HCT116 (cell line): Measurements from ENCODE around the gene ZNF780A. TPM values are rescaled to one million over a fixed set of nuclear protein-coding genes. Genes with fewer than 3 reads are reported as not detected.
"Not testable (repeated sequence)": the region's sequence is repeated elsewhere in the genome, so short reads cannot be mapped to it uniquely, and the experiment has no call there.

Experiments used
- ATAC-seq: fragments of 200-7000 bp; cut with Tn5 transposase; 2 replicates; pipeline ENCODE4 v1.9.1; 2020; ENCODE audit warnings: mild to moderate bottlenecking, moderate library complexity
- BruUV-seq: library from RNA; stranded (reverse); fragments of 400-500 nt; replicated peaks from 2 replicates; lab custom pipeline; 2021; lab: Mats Ljungman, UMichigan
- CTCF ChIA-PET: fragments of 300-600 bp; sonication (Branson Sonifier 250); formaldehyde crosslinking; loops from one replicate; lab custom pipeline; 2021; ENCODE audit warnings: antibody characterized with exemption; lab: Charles Lee
- POLR2A ChIA-PET: fragments of 300-600, 350-600 bp; sonication (Branson Sonifier 250); formaldehyde crosslinking; loops from one replicate; lab custom pipeline; 2021; ENCODE audit warnings: antibody characterized with exemption; lab: Charles Lee
- RAD21 ChIA-PET, 2 experiments: fragments of 300-600 bp; sonication (Branson Sonifier 250); formaldehyde crosslinking; loops; one replicate each; lab custom pipeline; 2023; ENCODE audit warnings: low total read pairs in 2 of 2; ENCODE audit not compliant: uncharacterized antibody in 2 of 2, unreplicated experiment in 2 of 2, low non-redundant PET in 1 of 2; lab: Charles Lee
- DNase-seq: peaks from one replicate; pipeline ENCODE4 v3.0.0-alpha.2; 2010; ENCODE audit warnings: low read depth, low spot score
- H2AFZ ChIP-seq: fragments of 200-600 bp; shearing (Covaris generic), sonication (generic); 2 replicates; pipeline ENCODE4 v1.6.1; 2017; ENCODE audit warnings: low read depth, mixed run types, mixed read lengths, antibody characterized with exemption, low read length; ENCODE audit not compliant: poor library complexity, severe bottlenecking
- H3K27ac ChIP-seq: 2 replicates; pipeline ENCODE4 v1.5.1; 2012; ENCODE audit warnings: low read depth, low read length
- H3K27me3 ChIP-seq: fragments of 200-600 bp; sonication (generic); 2 replicates; pipeline ENCODE4 v1.6.1; 2016; ENCODE audit warnings: mixed run types, low read length, mixed read lengths; ENCODE audit not compliant: insufficient read depth
- H3K36me3 ChIP-seq, 2 experiments: fragments of 200-500 bp in 1 of 2; fragments of 200-600 bp in 1 of 2; sonication (Bioruptor generic) in 1 of 2; sonication (generic) in 1 of 2; 2 replicates each; pipeline versions ENCODE4 v1.5.1 to v1.6.1; 2014 to 2016; ENCODE audit warnings: low read length in 2 of 2, inconsistent platforms in 1 of 2, mixed read lengths in 1 of 2, mixed run types in 1 of 2; ENCODE audit not compliant: insufficient read depth in 2 of 2, control insufficient read depth in 1 of 2
- H3K4me1 ChIP-seq, 2 experiments: fragments of 200-600 bp in 1 of 2; sonication (generic) in 1 of 2; 2 replicates each; pipeline versions ENCODE4 v1.5.1 to v1.6.1; 2012 to 2017; ENCODE audit warnings: low read length in 2 of 2, inconsistent platforms in 1 of 2, mild to moderate bottlenecking in 1 of 2, mixed read lengths in 1 of 2, mixed run types in 1 of 2, moderate library complexity in 1 of 2; ENCODE audit not compliant: insufficient read depth in 2 of 2, control insufficient read depth in 1 of 2
- H3K4me2 ChIP-seq: fragments of 200-600 bp; sonication (generic); 2 replicates; pipeline ENCODE4 v1.6.1; 2017; ENCODE audit warnings: mixed run types, low read length, mixed read lengths
- H3K4me3 ChIP-seq, 2 experiments: fragments of 200-600 bp in 1 of 2; sonication (generic) in 1 of 2; replicated peaks in 1 of 2; 2 replicates each; pipeline ENCODE4 v1.5.1; 2011 to 2016; ENCODE audit warnings: low read length in 2 of 2, control low read depth in 1 of 2, low read depth in 1 of 2, mild to moderate bottlenecking in 1 of 2, mixed read lengths in 1 of 2, mixed run types in 1 of 2
- H3K79me2 ChIP-seq: fragments of 200-600 bp; sonication (generic); 2 replicates; pipeline ENCODE4 v1.6.1; 2017; ENCODE audit warnings: mild to moderate bottlenecking, mixed run types, low read length, moderate library complexity, mixed read lengths; ENCODE audit not compliant: insufficient read depth
- H3K9ac ChIP-seq: fragments of 200-600 bp; sonication (generic); 2 replicates; pipeline ENCODE4 v1.6.1; 2016; ENCODE audit warnings: low read length, mixed read lengths
- H3K9me2 ChIP-seq: fragments of 200-600 bp; sonication (generic), shearing (Covaris generic); 2 replicates; pipeline ENCODE4 v1.6.1; 2017; ENCODE audit warnings: mixed run types, mild to moderate bottlenecking, moderate library complexity; ENCODE audit not compliant: insufficient read depth
- H3K9me3 ChIP-seq, 2 experiments: fragments of 200-500 bp in 1 of 2; fragments of 200-600 bp in 1 of 2; sonication (Bioruptor generic) in 1 of 2; sonication (generic) in 1 of 2; 2 replicates each; pipeline ENCODE4 v1.6.1; 2014 to 2017; ENCODE audit warnings: low read length in 2 of 2, mixed read lengths in 2 of 2, inconsistent platforms in 1 of 2, low read depth in 1 of 2, mild to moderate bottlenecking in 1 of 2, mixed run types in 1 of 2, moderate library complexity in 1 of 2; ENCODE audit not compliant: control insufficient read depth in 1 of 2, insufficient read depth in 1 of 2
- H4K20me1 ChIP-seq: fragments of 200-600 bp; sonication (generic), shearing (Covaris generic); 2 replicates; pipeline ENCODE4 v1.6.1; 2017; ENCODE audit warnings: mixed run types, mild to moderate bottlenecking, moderate library complexity; ENCODE audit not compliant: insufficient read depth
- POLR2A ChIP-seq: IDR thresholded peaks from 2 replicates; pipeline ENCODE4 v1.7.0; 2011; ENCODE audit warnings: borderline replicate concordance; ENCODE audit not compliant: insufficient read depth, insufficient read length; ENCODE audit errors: extremely low read depth
- YY1 ChIP-seq: IDR thresholded peaks from 2 replicates; pipeline ENCODE4 v1.6.1; 2011; ENCODE audit warnings: low read length, low read depth, moderate library complexity, mild to moderate bottlenecking; ENCODE audit not compliant: insufficient replicate concordance; ENCODE audit errors: extremely low read depth
- intact Hi-C: fragments of 100-400 bp; cut with micrococcal nuclease; formaldehyde crosslinking; loops from 2 replicates; pipeline ENCODE4 v1.10.0; 2022
- total RNA-seq: library from RNA; stranded (reverse); gene quantifications from one replicate; pipeline ENCODE4 v1.2.1, GENCODE V29; 2021; ENCODE audit not compliant: unreplicated experiment
- TF ChIP-seq, protein P1 (sequence below): IDR thresholded peaks from 2 replicates; pipeline ENCODE4 v1.6.1; 2012

Gene ZNF780A
- total RNA-seq, 1 experiment from 2014 or later: 18.9 TPM

DNA sequence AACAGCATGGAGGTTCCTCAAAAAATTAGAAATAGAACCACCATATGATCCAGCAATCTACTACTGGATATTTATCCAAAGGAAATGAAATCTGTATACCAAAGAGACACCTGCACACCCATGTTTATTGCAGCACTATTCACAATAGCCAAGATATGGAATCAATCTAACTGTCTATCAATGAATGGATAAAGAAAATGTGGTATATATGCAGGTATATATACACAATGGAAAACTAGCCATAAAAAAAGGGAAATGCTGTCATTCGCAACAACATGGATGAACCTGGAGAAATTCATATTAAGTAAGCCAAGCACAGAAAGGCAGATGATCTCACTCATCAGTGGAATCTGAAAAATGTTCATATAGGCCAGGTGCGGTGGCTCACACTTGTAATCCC is 37.3 kb downstream of the ZNF780A start (continued):
- no peak for TF ChIP-seq POLR2A
- TF ChIP-seq, protein P1, sequence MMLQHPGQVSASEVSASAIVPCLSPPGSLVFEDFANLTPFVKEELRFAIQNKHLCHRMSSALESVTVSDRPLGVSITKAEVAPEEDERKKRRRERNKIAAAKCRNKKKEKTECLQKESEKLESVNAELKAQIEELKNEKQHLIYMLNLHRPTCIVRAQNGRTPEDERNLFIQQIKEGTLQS: no peak
- TF ChIP-seq YY1: no peak

DNA sequence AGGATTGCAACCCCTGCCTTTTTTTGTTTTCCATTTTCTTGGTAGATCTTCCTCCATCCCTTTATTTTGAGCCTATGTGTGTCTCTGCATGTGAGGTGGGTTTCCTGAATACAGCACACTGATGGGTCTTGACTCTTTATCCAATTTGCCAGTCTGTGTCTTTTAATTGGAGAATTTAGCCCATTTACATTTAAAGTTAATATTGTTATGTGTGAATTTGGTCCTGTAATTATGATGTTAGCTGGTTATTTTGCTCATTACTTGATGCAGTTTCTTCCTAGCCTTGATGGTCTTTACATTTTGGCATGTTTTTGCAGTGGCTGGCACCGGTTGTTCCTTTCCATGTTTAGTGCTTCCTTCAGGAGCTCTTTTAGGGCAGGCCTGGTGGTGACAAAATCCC is 49.0 kb downstream of the ZNF780A start:
- H4K20me1 ChIP-seq, BruUV-seq, H3K4me2 ChIP-seq, ATAC-seq, RAD21 ChIA-PET, POLR2A ChIA-PET, H2AFZ ChIP-seq, H3K27ac ChIP-seq, CTCF ChIA-PET, intact Hi-C loops, H3K79me2 ChIP-seq, H3K9me2 ChIP-seq, DNase-seq, H3K27me3 ChIP-seq, H3K4me1 ChIP-seq, H3K9ac ChIP-seq, H3K4me3 ChIP-seq: not testable (repeated sequence)
- Histone ChIP-seq H3K9me3 (peaks cover 9 to 15% of the 10 kb centered on the region in 2 experiments; a peak in 2 of 4 replicates), H3K36me3 (peaks cover 9 to 15% of the 10 kb centered on the region in 2 experiments; a peak in 3 of 4 replicates)

DNA sequence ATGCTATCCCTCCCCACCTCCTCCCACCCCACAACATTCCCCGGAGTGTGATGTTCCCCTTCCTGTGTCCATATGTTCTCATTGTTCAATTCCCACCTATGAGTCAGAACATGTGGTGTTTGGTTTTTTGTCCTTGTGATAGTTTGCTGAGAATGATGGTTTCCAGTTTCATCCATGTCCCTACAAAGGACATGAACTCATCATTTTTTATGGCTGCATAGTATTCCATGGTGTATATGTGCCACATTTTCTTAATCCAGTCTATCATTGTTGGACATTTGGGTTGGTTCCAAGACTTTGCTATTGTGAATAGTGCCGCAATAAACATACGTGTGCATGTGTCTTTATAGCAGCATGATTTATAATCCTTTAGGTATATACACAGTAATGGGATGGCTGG is 52.7 kb downstream of the ZNF780A start:
- BruUV-seq, H3K4me3 ChIP-seq, POLR2A ChIA-PET, H3K4me2 ChIP-seq, H3K9me2 ChIP-seq, CTCF ChIA-PET, H3K27ac ChIP-seq, H2AFZ ChIP-seq, H3K9ac ChIP-seq, H3K36me3 ChIP-seq, ATAC-seq, RAD21 ChIA-PET, H4K20me1 ChIP-seq, H3K79me2 ChIP-seq, H3K4me1 ChIP-seq, DNase-seq, intact Hi-C loops, H3K27me3 ChIP-seq: not testable (repeated sequence)
- H3K9me3 ChIP-seq: peaks cover 22 to 30% of the 10 kb centered on the region in 2 experiments; a peak in 3 of 4 replicates
